ENCODE data around the gene GLT1D1. TPM values are rescaled to one million over a fixed set of nuclear protein-coding genes. Genes with fewer than 3 reads are reported as not detected.

The GLT1D1 gene
- total RNA-seq, 6 experiments from 2014 or later, result not detected

DNA sequence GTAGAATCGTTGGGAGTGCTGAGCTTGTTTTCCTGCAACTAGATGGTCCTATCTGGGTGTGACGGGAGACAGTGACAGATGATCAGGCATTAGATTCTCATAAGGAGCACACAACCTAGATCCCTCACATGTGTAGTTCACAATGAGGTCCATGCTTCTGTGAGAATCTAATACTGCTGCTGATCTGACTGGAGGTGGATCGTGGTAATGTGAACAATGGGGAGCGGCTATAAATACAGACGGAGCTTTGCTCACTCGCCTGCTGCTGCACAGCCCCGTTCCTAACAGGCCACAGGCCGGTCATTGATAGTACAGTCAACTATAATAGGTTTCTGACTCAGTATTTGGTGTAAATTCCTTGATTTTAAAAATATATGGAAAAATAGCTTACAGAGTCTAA lies 138.8 kb downstream of the GLT1D1 start:
- Mint-ChIP-seq H3K27me3 (ENCODE audit: insufficient read depth) (peaks cover 2% of the 10 kb centered on the region; the same call in 1 of the 2 replicates), H3K4me1 (ENCODE audit: low read depth) (no peaks in the 10 kb centered on the region), H3K4me3 (no peak overlapping the region), H3K9me3 (peaks cover 55% of the 10 kb centered on the region), H3K27ac (no peak overlapping the region), H3K36me3 (ENCODE audit: low read depth) (peaks cover 4% of the 10 kb centered on the region; the same call in 1 of the 2 replicates)
- no peak for TF ChIP-seq CTCF (IDR thresholded peaks at IDR 0.05)
- DNase-seq, result no peak

GRCh38 chr12:128992550-128992949 lies 139.3 kb downstream of the GLT1D1 start:
- no peak overlapping the region for H3K27ac Mint-ChIP-seq
- no peak for TF ChIP-seq CTCF (IDR thresholded peaks at IDR 0.05)
- H3K4me3 Mint-ChIP-seq, result no peak overlapping the region
- H3K4me1 Mint-ChIP-seq (ENCODE audit: low read depth), result no peaks in the 10 kb centered on the region
- peaks cover 55% of the 10 kb centered on the region for H3K9me3 Mint-ChIP-seq
- H3K27me3 Mint-ChIP-seq (ENCODE audit: insufficient read depth), result peaks cover 2% of the 10 kb centered on the region; the same call in 1 of the 2 replicates
- peaks cover 4% of the 10 kb centered on the region; the same call in 1 of the 2 replicates for H3K36me3 Mint-ChIP-seq (ENCODE audit: low read depth)
- no peak for DNase-seq

DNA sequence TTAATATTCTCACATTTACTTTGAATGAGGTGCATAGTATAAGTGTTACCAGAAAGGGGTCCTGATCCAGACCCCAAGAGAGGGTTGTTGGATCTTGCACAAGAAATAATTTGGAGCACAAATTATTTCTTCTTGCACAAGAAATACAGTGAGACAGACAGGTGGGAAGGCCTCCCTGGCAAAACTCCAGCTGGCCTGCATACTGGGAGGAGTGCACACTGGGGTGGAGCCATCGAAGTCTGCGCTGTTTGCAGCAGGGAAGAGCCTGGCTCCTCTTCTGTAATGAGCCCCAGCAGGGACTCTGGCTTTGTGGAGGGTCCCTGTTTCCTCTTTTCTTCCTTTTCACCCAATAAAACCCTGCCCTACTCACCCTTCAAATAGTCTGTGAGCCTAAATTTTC lies 141.6 kb downstream of the GLT1D1 start:
- Mint-ChIP-seq H3K4me3 (no peak overlapping the region), H3K4me1 (ENCODE audit: low read depth) (no peaks in the 10 kb centered on the region), H3K27me3 (ENCODE audit: insufficient read depth) (peaks cover 2% of the 10 kb centered on the region; the same call in 1 of the 2 replicates), H3K36me3 (ENCODE audit: low read depth) (peaks cover 5% of the 10 kb centered on the region; the same call in 1 of the 2 replicates), H3K9me3 (peaks cover 53% of the 10 kb centered on the region), H3K27ac (no peak overlapping the region)
- no peak for DNase-seq
- TF ChIP-seq CTCF (IDR thresholded peaks at IDR 0.05), result no peak

GRCh38 chr12:128995619-128996018 lies 142.3 kb downstream of the GLT1D1 start:
- Mint-ChIP-seq H3K27ac (no peak overlapping the region), H3K9me3 (peaks cover 56% of the 10 kb centered on the region), H3K27me3 (ENCODE audit: insufficient read depth) (peaks cover 2% of the 10 kb centered on the region), H3K36me3 (ENCODE audit: low read depth) (peaks cover 8% of the 10 kb centered on the region; the same call in 1 of the 2 replicates), H3K4me3 (no peak overlapping the region), H3K4me1 (ENCODE audit: low read depth) (no peaks in the 10 kb centered on the region)
- TF ChIP-seq CTCF (IDR thresholded peaks at IDR 0.05), result no peak
- no peak for DNase-seq

DNA sequence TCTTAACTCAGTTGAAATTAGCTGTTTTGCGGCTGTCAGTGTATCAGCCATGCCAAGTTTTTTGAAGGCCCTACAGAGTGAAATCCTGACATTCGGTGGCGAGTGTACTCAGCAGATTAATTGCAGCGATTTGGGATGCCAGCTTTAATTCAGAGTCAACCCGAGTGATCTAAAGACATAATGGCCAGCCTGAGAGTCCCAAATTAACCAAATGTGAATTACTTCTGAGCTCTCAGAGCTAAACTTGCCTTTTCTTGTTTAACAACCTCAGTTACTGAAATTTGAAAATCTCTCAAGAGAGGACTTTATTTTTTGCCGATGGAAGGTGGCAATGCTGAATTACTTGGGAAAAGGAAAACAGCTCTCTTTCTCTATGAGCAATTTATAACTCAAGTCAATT lies 148.5 kb downstream of the GLT1D1 start:
- H3K27ac Mint-ChIP-seq, result no peak overlapping the region
- H3K4me3 Mint-ChIP-seq, result no peak overlapping the region
- H3K9me3 Mint-ChIP-seq, result peaks cover 56% of the 10 kb centered on the region
- DNase-seq, result no peak
- 0 out of 2 replicates have a peak, but pooled peaks cover 4% of the 10 kb centered on the region for H3K36me3 Mint-ChIP-seq (ENCODE audit: low read depth)
- TF ChIP-seq CTCF (IDR thresholded peaks at IDR 0.05), result no peak
- no peaks in the 10 kb centered on the region; the same call in 1 of the 2 replicates for H3K27me3 Mint-ChIP-seq (ENCODE audit: insufficient read depth)
- no peaks in the 10 kb centered on the region for H3K4me1 Mint-ChIP-seq (ENCODE audit: low read depth)

Measured in HFFc6 (cell line).